Muscle layer of duodenum (tissue), 2 donors: Measurements from ENCODE around the gene TBC1D14.
A peak's percentile ranks its signal among the peaks of the same experiment; 100 is the strongest.

Experiments used
- H3K27ac ChIP-seq: one replicate; pipeline ENCODE4 v1.7.0; 2013; ENCODE audit warnings: mild to moderate bottlenecking, low read length
- H3K27me3 ChIP-seq: one replicate; pipeline ENCODE4 v1.7.0; 2013; ENCODE audit warnings: low read depth, mild to moderate bottlenecking, control low read depth, low read length
- H3K36me3 ChIP-seq, 2 donors: one replicate each; pipeline ENCODE4 v1.7.0; 2013; ENCODE audit warnings: low read length in 2 of 2, control low read depth in 1 of 2, mild to moderate bottlenecking in 1 of 2; ENCODE audit not compliant: insufficient read depth in 2 of 2, control insufficient read depth in 1 of 2
- H3K4me1 ChIP-seq, 2 donors: one replicate each; pipeline ENCODE4 v1.7.0; 2013; ENCODE audit warnings: low read length in 2 of 2, mild to moderate bottlenecking in 2 of 2, control low read depth in 1 of 2, moderate library complexity in 1 of 2; ENCODE audit not compliant: insufficient read depth in 2 of 2, control insufficient read depth in 1 of 2
- H3K4me3 ChIP-seq, 2 donors: one replicate each; pipeline ENCODE4 v1.7.0; 2013; ENCODE audit warnings: low read length in 2 of 2, low read depth in 1 of 2, mild to moderate bottlenecking in 1 of 2
- H3K9me3 ChIP-seq, 2 donors: one replicate each; pipeline ENCODE4 v1.7.0; 2013; ENCODE audit warnings: low read length in 2 of 2, control low read depth in 1 of 2, mild to moderate bottlenecking in 1 of 2; ENCODE audit not compliant: control insufficient read depth in 1 of 2
- donor health status: healthy.

Gene TBC1D14

GRCh38 chr4:6937201-6937600 is 27.6 kb downstream of the TBC1D14 start:
- no peaks in the 10 kb centered on the region for H3K9me3 ChIP-seq
- H3K27ac ChIP-seq, result no peak overlapping the region

DNA sequence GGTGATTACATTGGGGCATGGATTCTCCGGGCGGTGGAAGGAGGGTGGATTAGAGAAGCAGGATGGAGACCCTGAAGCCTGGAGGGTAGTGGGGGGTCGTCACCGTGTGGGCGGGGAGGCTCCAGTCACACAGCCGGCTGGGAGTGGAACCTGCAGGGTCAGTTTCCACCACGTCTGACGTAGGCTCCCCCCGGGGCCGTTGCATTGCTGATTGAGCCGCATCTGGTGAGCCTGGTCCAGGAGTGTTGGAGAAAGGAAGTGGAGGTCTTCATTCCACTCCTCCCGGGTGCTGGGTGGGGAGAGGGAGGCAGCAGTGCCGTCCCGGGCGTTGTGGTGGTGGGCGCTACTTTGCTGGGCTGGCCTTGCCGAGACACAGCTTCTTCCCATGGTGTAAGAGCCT is 28.1 kb downstream of the TBC1D14 start:
- H3K27me3 ChIP-seq, result no peaks in the 10 kb centered on the region
- no peaks in the 10 kb centered on the region for H3K9me3 ChIP-seq
- peaks cover 4 to 8% of the 10 kb centered on the region in 2 donors for H3K4me1 ChIP-seq
- H3K36me3 ChIP-seq, result no peaks in the 10 kb centered on the region
- no peak overlapping the region for H3K4me3 ChIP-seq
- peak overlapping the region; percentile 16 for H3K27ac ChIP-seq

More at GRCh38 chr4:6937201-6937600, 27.6 kb downstream of the TBC1D14 start:
- H3K4me1 ChIP-seq, result peaks cover under 1 to 8% of the 10 kb centered on the region in 2 donors
- no peak overlapping the region for H3K4me3 ChIP-seq
- no peaks in the 10 kb centered on the region for H3K27me3 ChIP-seq
- no peaks in the 10 kb centered on the region for H3K36me3 ChIP-seq

GRCh38 chr4:6938237-6938636 is 28.6 kb downstream of the TBC1D14 start:
- H3K9me3 ChIP-seq, result no peaks in the 10 kb centered on the region
- H3K27ac ChIP-seq, result peak overlapping the region; percentile 16
- peaks cover 7 to 8% of the 10 kb centered on the region in 2 donors for H3K4me1 ChIP-seq
- H3K27me3 ChIP-seq, result no peaks in the 10 kb centered on the region
- no peak overlapping the region for H3K4me3 ChIP-seq
- no peaks in the 10 kb centered on the region for H3K36me3 ChIP-seq

DNA sequence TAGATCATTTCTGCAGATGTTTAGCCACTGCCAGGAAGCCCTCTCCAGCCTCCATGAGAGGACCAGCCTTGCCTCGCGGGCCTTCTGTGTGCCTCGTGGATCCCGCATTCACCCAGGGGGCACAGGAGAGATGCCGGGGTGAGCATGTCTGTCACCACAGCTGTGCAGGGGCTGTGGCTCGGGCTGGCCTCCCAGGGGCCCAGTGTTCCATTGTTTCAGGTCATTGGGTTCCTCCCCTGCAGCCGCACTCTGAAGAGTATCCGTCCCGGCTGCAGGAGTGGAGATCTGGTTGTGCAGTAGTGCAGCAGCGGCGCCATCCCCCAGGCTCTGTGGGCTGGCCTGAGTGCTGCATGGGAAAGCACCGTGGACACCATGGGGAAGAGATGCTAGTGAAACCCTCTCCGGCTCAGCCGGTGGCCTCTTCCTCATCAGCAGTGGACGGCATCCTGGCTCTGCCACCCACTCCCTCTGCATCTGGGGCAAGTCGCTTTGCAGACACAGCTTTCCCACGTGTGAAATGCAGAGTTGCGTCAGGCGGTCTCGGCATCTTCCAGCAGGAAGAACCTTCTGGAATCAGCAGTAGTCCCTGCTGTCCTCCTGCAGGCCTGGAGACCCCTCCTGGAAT is 29.1 kb downstream of the TBC1D14 start:
- H3K4me1 ChIP-seq, result peaks cover 8 to 11% of the 10 kb centered on the region in 2 donors
- H3K27me3 ChIP-seq, result no peaks in the 10 kb centered on the region
- no peaks in the 10 kb centered on the region for H3K36me3 ChIP-seq
- H3K9me3 ChIP-seq, result no peaks in the 10 kb centered on the region
- peak overlapping the region; percentile 16 for H3K27ac ChIP-seq
- H3K4me3 ChIP-seq, result no peak overlapping the region

DNA sequence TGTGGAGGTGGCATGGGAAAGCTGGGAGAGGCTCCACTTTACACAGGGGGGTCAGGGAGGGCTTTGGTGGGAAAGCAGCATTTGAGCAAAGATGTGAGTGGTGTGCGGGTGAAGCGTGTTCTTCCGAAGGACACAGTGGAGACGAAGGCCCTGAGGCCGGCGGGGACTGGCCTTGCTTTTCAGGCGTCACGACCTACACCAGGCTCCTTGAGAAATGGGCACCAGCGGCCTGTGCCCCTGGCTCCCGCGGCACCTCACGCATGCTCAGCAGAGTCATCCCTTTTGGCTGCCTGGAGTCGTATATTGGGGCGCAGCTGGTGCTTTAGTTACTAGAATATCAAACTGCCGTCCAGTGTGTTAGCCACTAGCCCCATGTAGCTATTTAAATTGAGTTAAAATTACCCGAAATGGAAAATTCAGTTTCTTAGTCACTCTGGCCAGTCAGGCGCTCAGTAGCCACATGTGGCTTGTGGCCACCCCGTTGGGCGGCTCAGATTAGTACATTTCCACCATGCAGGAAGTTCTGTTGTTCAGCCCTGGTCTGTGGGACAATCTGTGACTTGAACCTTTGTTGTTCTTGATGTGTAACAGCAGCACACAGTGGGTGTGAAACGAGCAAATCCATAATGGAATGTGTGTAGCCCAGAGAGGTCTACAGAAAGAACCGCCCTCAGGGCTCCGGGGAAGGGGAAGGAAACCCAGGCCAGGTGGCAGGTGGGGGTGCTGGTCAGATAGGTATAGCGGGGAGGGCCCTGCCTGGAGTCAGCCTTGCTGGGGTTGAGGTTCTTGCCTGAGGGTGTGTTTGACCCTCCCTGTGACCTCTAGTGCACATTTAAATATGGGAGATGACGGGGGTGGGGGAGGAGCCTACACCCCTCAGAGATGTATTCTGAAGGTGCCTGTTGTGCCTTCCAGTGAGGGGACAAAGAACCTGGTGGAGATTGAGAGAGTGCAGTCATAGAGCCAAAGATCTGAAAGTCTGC is 30.4 kb downstream of the TBC1D14 start:
- no peak overlapping the region for H3K27ac ChIP-seq
- H3K36me3 ChIP-seq, result no peaks in the 10 kb centered on the region
- H3K4me3 ChIP-seq, result no peak overlapping the region
- no peaks in the 10 kb centered on the region for H3K27me3 ChIP-seq
- no peaks in the 10 kb centered on the region for H3K9me3 ChIP-seq
- peaks cover 8 to 20% of the 10 kb centered on the region in 2 donors for H3K4me1 ChIP-seq

DNA sequence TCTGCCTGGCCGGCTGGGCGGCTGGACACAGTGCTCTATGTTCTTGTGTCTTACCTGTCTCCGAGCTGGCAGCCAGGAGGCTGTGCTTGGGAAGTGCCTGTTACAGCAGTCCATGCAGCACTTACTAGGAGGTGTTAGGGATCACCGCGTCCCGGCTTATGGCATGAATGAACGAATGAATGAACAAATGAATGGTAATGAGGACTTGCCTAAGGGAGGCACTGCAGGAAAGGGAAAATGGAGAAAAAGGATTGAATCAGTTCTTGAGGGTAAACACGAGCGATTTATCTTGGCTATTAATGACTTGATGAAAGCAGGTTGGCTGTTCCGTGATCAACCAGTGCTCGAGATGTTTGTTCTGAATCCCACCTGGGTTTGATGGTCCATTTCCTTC is 31.1 kb downstream of the TBC1D14 start:
- no peaks in the 10 kb centered on the region for H3K36me3 ChIP-seq
- no peak overlapping the region for H3K4me3 ChIP-seq
- H3K27ac ChIP-seq, result no peak overlapping the region
- peaks cover 8 to 23% of the 10 kb centered on the region in 2 donors for H3K4me1 ChIP-seq
- no peaks in the 10 kb centered on the region for H3K9me3 ChIP-seq
- no peaks in the 10 kb centered on the region for H3K27me3 ChIP-seq

GRCh38 chr4:6941796-6942195 is 32.2 kb downstream of the TBC1D14 start:
- no peaks in the 10 kb centered on the region for H3K9me3 ChIP-seq
- no peaks in the 10 kb centered on the region for H3K27me3 ChIP-seq
- H3K4me3 ChIP-seq, result peak overlapping the region in 1 of 2 donors; percentile 9
- H3K4me1 ChIP-seq, result peaks cover 8 to 23% of the 10 kb centered on the region in 2 donors
- no peaks in the 10 kb centered on the region for H3K36me3 ChIP-seq
- H3K27ac ChIP-seq, result peak overlapping the region; percentile 50

GRCh38 chr4:6942238-6942800 is 32.7 kb downstream of the TBC1D14 start:
- H3K27ac ChIP-seq, result peak overlapping the region; percentile 86
- peak overlapping the region in 1 of 2 donors; percentile 16 for H3K4me3 ChIP-seq
- H3K27me3 ChIP-seq, result no peaks in the 10 kb centered on the region
- H3K4me1 ChIP-seq, result peaks cover 8 to 23% of the 10 kb centered on the region in 2 donors
- no peaks in the 10 kb centered on the region for H3K9me3 ChIP-seq
- no peaks in the 10 kb centered on the region for H3K36me3 ChIP-seq

DNA sequence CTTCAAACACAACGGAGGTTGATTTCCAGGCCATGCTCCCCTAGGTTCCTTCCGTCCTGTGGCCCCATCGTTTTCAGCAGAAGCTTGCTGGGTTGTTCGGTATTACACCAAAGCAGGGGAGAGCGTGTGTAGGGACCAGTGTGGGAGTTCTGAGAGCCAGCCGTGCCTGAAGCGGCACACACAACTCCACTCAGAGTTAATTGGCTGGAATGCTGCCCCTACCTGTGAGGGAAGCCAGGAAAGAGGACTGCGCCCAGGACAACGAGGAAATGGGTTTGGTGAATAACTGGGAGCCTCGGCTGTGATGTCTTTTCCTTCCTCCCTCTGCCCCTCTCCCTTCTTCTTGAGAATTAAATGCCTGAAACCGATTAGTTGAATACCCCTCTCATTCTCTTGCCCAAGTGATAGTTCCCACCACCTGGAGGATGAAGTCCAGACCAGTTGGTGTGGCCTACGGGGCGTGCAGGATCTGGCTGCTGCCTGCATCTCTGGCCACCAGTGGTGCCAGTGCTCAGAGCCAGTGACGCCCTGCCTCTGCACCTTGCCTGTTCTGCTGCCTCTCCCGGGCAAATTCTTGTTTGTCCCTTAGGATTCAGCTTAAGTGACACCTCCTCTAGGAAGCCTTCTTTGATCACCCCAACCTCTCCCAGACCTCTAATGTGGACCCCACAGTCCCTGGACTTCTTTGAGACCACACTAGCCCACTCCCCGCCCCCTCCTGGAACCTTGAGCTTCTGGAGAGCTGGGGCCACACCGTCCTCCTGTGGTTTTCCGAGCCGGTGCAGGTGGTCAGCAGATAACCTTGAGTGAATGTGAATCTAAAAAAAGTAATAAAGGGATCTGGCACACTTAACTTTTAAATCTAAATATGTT is 33.6 kb downstream of the TBC1D14 start:
- Histone ChIP-seq H3K36me3 (no peaks in the 10 kb centered on the region), H3K27me3 (no peaks in the 10 kb centered on the region), H3K27ac (peak overlapping the region; percentile 86), H3K4me3 (peak overlapping the region in 1 of 2 donors; percentile 16), H3K9me3 (no peaks in the 10 kb centered on the region), H3K4me1 (peaks cover 8 to 23% of the 10 kb centered on the region in 2 donors)

DNA sequence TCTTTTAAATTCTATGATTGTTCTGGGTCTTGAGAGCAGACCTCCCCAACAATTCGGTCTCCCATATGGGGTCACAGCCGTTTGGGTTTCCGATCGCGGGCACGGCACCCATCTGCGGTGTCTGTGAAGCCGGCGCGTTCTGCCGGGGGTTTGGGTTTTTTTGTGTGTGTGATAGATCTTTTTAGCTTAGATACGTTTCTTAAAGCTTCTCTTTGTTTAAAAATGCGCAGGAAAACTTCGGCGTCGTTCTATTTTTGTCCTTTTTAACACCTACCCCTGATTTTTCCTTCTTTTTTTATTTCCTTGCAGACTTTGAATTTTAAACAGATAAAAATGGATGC is 34.2 kb downstream of the TBC1D14 start:
- peak overlapping the region; percentile 86 for H3K27ac ChIP-seq
- no peaks in the 10 kb centered on the region for H3K36me3 ChIP-seq
- no peaks in the 10 kb centered on the region for H3K27me3 ChIP-seq
- no peak overlapping the region for H3K4me3 ChIP-seq
- no peaks in the 10 kb centered on the region for H3K9me3 ChIP-seq
- H3K4me1 ChIP-seq, result peaks cover 8 to 23% of the 10 kb centered on the region in 2 donors
